Neural crest cell (in vitro differentiated cells): ENCODE measurements around the gene DIO1. TPM values are rescaled to one million over a fixed set of nuclear protein-coding genes. Genes with fewer than 3 reads are reported as not detected.
A peak's percentile ranks its signal among the peaks of the same experiment; 100 is the strongest.
"Not testable (repeated sequence)": the region's sequence is repeated elsewhere in the genome, so short reads cannot be mapped to it uniquely, and the experiment has no call there.

ENCODE experiments used
- DNase-seq: peaks from one replicate; pipeline ENCODE4 v3.0.0; 2021; ENCODE audit warnings: low read depth, mixed read lengths, low spot score
- H3K27ac Mint-ChIP-seq: one replicate; pipeline ENCODE4 v1.8.0; 2021; ENCODE audit warnings: mild to moderate bottlenecking, mixed read lengths; ENCODE audit not compliant: unreplicated experiment
- H3K27me3 Mint-ChIP-seq: 2 replicates; pipeline ENCODE4 v1.8.0; 2021; ENCODE audit warnings: low read depth, mild to moderate bottlenecking, mixed read lengths
- H3K36me3 Mint-ChIP-seq: 2 replicates; pipeline ENCODE4 v1.8.0; 2021; ENCODE audit warnings: low read depth, mild to moderate bottlenecking, mixed read lengths
- H3K4me1 Mint-ChIP-seq: 2 replicates; pipeline ENCODE4 v1.8.0; 2021; ENCODE audit warnings: mixed read lengths
- H3K4me3 Mint-ChIP-seq: one replicate; pipeline ENCODE4 v1.8.0; 2021; ENCODE audit warnings: mild to moderate bottlenecking, mixed read lengths
- H3K9me3 Mint-ChIP-seq: 2 replicates; pipeline ENCODE4 v1.8.0; 2021; ENCODE audit warnings: mixed read lengths
- CTCF ChIP-seq: fragments of 200-600 bp; sonication (generic); conservative IDR thresholded peaks from 2 replicates; pipeline ENCODE4 v1.5.0; 2021; ENCODE audit warnings: antibody characterized with exemption, mild to moderate bottlenecking
- total RNA-seq: library from RNA; stranded (reverse); gene quantifications from 2 replicates; pipeline ENCODE4 v1.2.1, GENCODE V29; 2021

The DIO1 gene
- total RNA-seq, 1 donor from 2014 or later = not detected

- Mint-ChIP-seq H3K9me3 (peaks cover 3% of the 10 kb centered on the region), H3K27me3 (no peaks in the 10 kb centered on the region), H3K4me3 (no peak overlapping the region), H3K36me3 (peaks cover 13% of the 10 kb centered on the region), H3K4me1 (no peaks in the 10 kb centered on the region), H3K27ac (no peak overlapping the region)
- DNase-seq = no peak
- TF ChIP-seq CTCF = peak; percentile 75
Observed at GRCh38 chr1:53878492-53879105, 15.4 kb upstream of the DIO1 start.

GRCh38 chr1:53881853-53882252 lies 12.1 kb upstream of the DIO1 start:
- DNase-seq = not testable (repeated sequence)

GRCh38 chr1:53883600-53883999 lies 10.4 kb upstream of the DIO1 start:
- not testable (repeated sequence) for H3K4me3 Mint-ChIP-seq, DNase-seq, H3K4me1 Mint-ChIP-seq, H3K27ac Mint-ChIP-seq, H3K9me3 Mint-ChIP-seq, H3K27me3 Mint-ChIP-seq
- peaks cover 13% of the 10 kb centered on the region for H3K36me3 Mint-ChIP-seq

More at GRCh38 chr1:53881853-53882252, 12.1 kb upstream of the DIO1 start:
- H3K36me3 Mint-ChIP-seq = peaks cover 13% of the 10 kb centered on the region
- not testable (repeated sequence) for H3K9me3 Mint-ChIP-seq, H3K4me1 Mint-ChIP-seq, H3K4me3 Mint-ChIP-seq, H3K27me3 Mint-ChIP-seq, H3K27ac Mint-ChIP-seq

- H3K9me3 Mint-ChIP-seq = no peaks in the 10 kb centered on the region
- no peaks in the 10 kb centered on the region for H3K36me3 Mint-ChIP-seq
- no peak for DNase-seq
- no peak for TF ChIP-seq CTCF
- H3K4me1 Mint-ChIP-seq = peaks cover 23% of the 10 kb centered on the region
- H3K27me3 Mint-ChIP-seq = no peaks in the 10 kb centered on the region
- no peak overlapping the region for H3K27ac Mint-ChIP-seq
- peak overlapping the region; percentile 95 for H3K4me3 Mint-ChIP-seq
Observed at GRCh38 chr1:53888681-53889080, 5.3 kb upstream of the DIO1 start.

- no peaks in the 10 kb centered on the region for H3K36me3 Mint-ChIP-seq
- no peaks in the 10 kb centered on the region for H3K9me3 Mint-ChIP-seq
- no peak for TF ChIP-seq CTCF
- peak within 1 kb of the TSS; percentile 95 for H3K4me3 Mint-ChIP-seq
- no peaks in the 10 kb centered on the region for H3K27me3 Mint-ChIP-seq
- peak; percentile 70 for DNase-seq
- peak within 1 kb of the TSS; percentile 91 for H3K27ac Mint-ChIP-seq
- peaks cover 23% of the 10 kb centered on the region for H3K4me1 Mint-ChIP-seq
Observed at GRCh38 chr1:53889304-53890298, 4.4 kb upstream of the DIO1 start, which contains the start of gene YIPF1. Gene YIPF1, minus strand, starts transcription at chr1:53889797. Its CDS starts 860 bp downstream, at chr1:53888937.

GRCh38 chr1:53890522-53890941 lies 3.5 kb upstream of the DIO1 start:
- H3K4me1 Mint-ChIP-seq = peaks cover 23% of the 10 kb centered on the region
- H3K4me3 Mint-ChIP-seq = peak overlapping the region; percentile 95
- no peak overlapping the region for H3K27ac Mint-ChIP-seq
- no peak for DNase-seq
- H3K9me3 Mint-ChIP-seq = no peaks in the 10 kb centered on the region
- no peaks in the 10 kb centered on the region for H3K36me3 Mint-ChIP-seq
- TF ChIP-seq CTCF = no peak
- no peaks in the 10 kb centered on the region for H3K27me3 Mint-ChIP-seq
